Posterior vena cava (tissue), 2 donors: Measurements from ENCODE around the gene ERC1. TPM values are rescaled to one million over a fixed set of nuclear protein-coding genes. Genes with fewer than 3 reads are reported as not detected.
"Not testable (repeated sequence)": the region's sequence is repeated elsewhere in the genome, so short reads cannot be mapped to it uniquely, and the experiment has no call there.

ENCODE experiments used
- DNase-seq: peaks from one replicate; pipeline ENCODE4 v3.0.0-alpha.2; 2020; ENCODE audit warnings: low spot score
- intact Hi-C, 2 donors: fragments of 100-400 bp; cut with DNase I; formaldehyde crosslinking; loops; one replicate each; pipeline versions ENCODE4 v1.14.1 to v1.14.2; 2022 to 2023
- total RNA-seq, 2 donors: library from RNA; stranded (reverse); fragmentation: NEBNext Ultra II Directional; extraction: Animal tissue kit (Norgen Biotek cat#: 25700); gene quantifications; one replicate each; pipeline ENCODE4 v1.2.1, GENCODE V29; 2021
- donor health status: DM: yes; HTN: yes; CAD: no.
- donor health status: DM: yes; HTN: yes; CAD: no.

Gene ERC1
- total RNA-seq, 2 donors from 2014 or later = 84.0 to 92.2 TPM

DNA sequence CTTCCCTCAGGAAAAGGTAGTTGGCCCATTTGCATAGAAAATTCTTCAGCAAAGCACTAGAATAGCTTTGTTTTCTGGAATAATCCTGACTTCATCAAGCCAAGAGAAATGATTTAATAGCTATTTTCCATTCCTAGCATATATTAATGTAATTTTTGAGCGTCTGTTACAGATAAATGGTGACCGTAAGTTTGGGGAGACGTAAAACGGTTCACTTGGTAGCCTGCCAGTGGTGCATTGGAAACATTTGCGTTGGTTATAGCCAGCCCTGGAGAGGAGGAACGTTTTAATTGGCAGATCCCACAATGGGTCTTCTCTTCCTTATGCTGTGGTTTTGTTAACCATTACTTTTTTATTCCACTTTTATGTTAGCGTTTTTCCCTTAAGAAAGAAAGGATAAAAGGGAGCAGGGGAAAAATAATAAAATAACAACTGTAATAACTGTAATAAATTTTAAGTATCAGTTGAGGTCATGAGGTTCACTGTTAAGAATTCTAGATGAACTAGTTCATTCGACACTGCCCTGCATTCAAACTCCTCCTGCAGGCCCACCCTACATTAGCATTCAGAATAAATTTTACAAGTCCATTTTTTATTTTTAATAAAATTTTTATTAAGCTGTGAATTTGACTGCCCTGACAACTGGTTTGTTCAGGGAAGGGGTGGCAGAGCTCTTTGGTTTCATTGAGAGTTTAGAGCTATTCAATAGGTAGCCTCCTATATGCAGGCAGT, 300.7 kb downstream of the ERC1 start:
- no peak for DNase-seq

DNA sequence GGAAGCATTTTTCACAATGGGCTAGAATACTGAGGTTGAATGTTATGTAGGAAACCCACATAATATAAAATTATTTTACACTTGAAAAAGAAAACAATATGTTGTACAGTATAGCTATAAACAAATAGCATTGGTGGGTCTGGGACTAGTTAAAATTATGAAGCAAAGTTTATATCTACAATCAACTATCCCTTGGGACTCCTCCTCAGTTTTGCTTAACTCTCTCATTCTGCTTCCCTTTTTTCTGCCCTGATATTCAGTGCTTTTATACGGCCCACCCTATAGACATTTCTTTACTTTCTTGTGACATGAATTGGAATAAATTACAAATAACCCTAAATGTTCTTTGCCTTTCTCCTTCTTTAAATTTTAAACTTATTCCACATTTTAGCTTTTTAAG, 302.9 kb downstream of the ERC1 start:
- intact Hi-C loops = no loop called here

More for the DNA sequence above, 300.7 kb downstream of the ERC1 start:
- intact Hi-C loops = no loop called here

DNA sequence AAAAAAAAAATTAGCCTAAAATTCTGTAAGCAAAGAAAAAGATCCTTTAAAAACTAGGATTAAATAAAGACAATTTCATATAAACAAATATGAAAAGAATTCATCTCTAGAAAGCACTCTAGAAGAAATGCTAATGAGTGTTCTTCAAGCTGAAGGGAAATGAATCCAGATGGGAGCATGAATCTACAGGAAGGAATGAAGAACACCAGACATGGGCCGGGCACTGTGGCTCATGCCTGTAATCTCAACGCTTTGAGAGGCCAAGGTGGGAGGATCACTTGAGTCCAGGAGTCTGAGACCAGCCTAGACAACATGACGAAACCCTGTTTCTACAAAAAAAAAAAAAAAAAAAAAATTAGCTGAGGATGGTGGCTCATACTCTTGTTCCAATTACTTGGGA, 306.2 kb downstream of the ERC1 start:
- intact Hi-C loops = no loop called here
- DNase-seq = no peak

More for the DNA sequence above, 302.9 kb downstream of the ERC1 start:
- no peak for DNase-seq

DNA sequence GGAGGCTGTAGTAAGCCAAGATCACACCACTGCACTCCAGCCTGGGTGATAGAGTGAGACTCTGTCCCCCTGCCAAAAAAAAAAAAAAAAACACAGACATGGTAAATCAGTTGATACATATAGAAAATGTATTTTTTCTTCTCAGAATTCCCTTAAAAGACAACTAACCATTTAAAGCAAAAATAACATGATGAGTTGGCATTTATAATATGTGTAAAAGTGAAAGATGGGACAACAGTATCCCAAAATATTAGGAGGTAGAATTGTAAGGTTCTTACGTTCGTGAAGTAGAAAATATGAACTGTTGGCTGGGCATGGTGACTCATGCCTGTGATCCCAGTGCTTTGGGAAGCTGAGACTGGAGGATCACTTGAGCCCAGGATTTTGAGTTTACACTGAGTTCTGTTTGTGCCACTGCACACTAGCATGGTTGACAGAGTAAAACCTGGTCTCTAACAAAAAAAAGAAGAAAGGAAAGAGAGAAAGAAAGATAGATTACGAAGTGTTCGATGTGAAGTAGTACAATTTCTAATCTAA, 306.7 kb downstream of the ERC1 start:
- no peak for DNase-seq
- intact Hi-C loops = no loop called here

DNA sequence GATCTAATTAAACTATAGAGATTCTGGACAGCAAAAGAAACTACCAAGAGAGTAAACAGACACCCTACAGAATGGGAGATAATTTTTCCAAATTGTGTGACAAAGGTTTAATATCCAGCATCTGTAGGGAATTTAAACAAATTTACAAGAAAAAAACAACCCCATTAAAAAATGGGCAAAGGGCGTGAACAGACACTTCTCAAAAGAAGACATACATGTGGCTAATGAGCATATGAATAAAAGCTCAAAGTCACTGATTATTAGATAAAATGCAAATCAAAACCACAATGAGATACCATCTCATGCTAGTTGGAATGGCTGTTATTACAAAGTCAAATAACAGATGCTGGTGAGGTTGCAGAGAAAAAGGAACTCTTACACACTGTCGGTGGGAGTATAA, 309.4 kb downstream of the ERC1 start:
- DNase-seq = no peak
- intact Hi-C loops = no loop called here

DNA sequence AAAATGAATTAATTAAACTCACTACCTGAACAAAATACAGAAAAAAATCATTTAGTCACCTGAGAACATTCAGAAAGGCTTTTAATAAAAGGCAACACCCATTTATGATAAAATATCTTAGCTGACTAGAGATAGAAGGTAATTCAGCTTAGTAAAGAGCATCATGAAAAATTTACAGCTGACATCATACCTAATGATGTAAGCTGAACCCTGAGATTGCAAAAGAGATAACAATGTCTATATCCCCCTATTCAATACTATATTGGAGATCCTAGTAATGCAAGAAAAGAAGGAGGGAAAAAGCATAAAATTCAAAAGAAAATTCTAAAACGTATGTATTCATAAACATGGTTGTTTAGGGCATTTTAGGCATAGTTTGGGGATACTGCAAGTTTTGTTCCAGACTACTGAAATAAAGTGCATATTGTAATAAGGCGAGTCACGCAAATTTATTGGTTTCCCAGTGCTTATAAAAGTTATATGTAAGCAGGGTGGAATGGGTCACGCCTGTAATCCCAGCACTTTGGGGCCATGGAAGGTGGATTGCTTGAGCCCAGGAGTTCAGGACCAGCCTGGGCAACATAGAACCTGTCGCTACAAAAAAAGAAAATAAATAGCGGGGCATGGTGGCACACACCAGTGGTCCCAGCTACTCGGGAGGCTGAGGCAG, 311.3 kb downstream of the ERC1 start:
- intact Hi-C loops = no loop called here
- no peak for DNase-seq

DNA sequence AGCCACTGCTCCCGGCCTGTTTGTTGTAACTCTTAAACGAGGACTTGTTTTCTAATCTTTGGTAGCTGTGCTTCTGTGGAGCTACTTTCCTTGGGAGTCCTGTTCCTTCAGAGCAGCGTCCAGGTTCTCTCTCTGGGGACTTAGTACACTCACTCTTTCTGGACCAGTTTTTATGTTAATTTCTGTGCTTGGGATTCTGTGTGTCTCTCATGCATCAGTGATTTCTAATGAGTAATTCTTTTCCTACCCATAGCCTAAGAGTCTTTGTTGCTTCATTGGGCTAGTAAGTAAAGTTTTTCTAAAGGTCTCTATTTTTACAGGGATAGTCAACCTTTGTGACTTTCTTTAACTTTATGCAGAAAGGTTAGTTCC, 314.0 kb downstream of the ERC1 start:
- no peak for DNase-seq
- intact Hi-C loops = no loop called here

- no peak for DNase-seq
- intact Hi-C loops = no loop called here
Measured at GRCh38 chr12:1305791-1306500, 314.9 kb downstream of the ERC1 start.

DNA sequence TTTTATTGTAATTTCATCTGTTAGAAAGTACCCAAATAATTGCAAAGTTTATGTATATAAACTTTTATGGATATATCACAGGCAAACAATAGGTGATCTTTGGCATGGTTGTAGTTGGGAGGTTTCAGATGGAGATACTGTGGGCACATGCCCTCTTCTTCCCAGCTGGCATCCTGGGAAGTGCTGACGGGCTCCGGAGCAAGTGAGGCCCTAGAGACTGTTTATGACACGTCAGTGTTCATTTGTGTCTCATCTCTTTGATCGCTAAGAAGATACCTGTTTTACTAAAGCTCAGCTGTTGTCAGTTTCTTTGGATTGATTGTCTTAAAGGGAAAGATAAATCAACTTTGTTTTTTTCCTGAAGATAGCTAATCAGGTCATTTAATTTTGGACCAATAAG, 315.8 kb downstream of the ERC1 start:
- no peak for DNase-seq
- intact Hi-C loops = no loop called here

DNA sequence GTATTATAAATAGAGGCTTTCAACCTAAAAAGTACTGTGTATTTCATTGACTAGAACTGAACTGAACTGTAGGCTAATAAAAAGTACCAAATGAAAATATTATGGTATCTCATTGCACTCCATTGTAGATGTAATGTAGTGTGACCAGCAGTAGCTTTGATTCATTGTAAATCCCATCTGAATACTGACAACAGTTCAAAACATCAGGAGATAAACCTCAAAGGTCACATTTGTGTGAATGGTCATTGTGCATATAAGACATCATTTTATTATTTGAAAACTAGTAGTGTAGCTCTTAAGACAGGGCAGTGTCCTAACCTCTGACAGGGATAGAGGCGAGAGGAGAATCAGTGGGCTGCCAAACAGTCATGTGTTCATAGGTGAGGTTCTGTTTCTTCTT, 316.8 kb downstream of the ERC1 start:
- no peak for DNase-seq
- intact Hi-C loops = no loop called here

GRCh38 chr12:1309613-1310012, 318.6 kb downstream of the ERC1 start:
- intact Hi-C loops = no loop called here
- DNase-seq = no peak

GRCh38 chr12:1310653-1311052, 319.6 kb downstream of the ERC1 start:
- intact Hi-C loops = no loop called here
- no peak for DNase-seq

GRCh38 chr12:1311145-1311544, 320.1 kb downstream of the ERC1 start:
- DNase-seq = no peak
- intact Hi-C loops = no loop called here

- intact Hi-C loops = no loop called here
- DNase-seq = no peak
Measured at GRCh38 chr12:1313906-1314305, 322.9 kb downstream of the ERC1 start.

- DNase-seq = no peak
- intact Hi-C loops = no loop called here
Measured at GRCh38 chr12:1314523-1314922, 323.5 kb downstream of the ERC1 start.

GRCh38 chr12:1316991-1317390, 326.0 kb downstream of the ERC1 start:
- not testable (repeated sequence) for DNase-seq

DNA sequence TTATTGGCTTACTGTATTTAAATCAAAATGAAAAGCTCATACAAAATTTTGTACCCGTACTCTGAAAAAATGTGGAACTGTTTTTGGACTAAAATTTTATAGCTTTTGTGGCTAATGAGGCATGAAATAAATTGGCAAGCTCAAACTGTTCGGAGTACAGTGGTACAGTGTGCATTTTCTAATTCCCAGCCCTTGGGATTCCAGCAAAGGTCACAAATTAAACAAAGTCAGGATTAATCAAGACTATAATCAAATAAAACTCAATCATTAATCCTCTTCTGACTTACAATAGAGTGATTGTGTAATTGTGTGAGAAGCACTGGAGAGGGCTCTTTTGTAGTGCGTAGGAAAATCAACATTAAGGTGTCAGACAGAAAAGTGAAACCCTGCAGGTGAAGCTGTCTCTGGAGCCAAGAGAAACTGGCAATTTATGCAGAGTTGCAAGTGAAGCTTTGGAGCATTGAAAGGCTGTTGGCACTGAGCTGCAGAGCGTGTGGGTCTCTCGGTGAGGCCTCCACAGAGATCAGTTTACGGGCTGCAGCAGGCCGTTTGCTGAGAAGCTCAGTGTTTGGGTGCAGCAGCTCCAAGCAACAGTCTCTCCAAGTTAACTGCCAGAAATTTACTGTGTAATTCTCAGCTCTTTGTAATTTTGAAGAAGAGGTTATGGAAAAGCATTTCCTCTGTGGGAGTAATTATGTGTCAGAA, 327.5 kb downstream of the ERC1 start:
- intact Hi-C loops = no loop called here
- DNase-seq = no peak

More at GRCh38 chr12:1316991-1317390, 326.0 kb downstream of the ERC1 start:
- intact Hi-C loops = not testable (repeated sequence)

GRCh38 chr12:1319212-1319611, 328.2 kb downstream of the ERC1 start:
- intact Hi-C loops = no loop called here
- no peak for DNase-seq

DNA sequence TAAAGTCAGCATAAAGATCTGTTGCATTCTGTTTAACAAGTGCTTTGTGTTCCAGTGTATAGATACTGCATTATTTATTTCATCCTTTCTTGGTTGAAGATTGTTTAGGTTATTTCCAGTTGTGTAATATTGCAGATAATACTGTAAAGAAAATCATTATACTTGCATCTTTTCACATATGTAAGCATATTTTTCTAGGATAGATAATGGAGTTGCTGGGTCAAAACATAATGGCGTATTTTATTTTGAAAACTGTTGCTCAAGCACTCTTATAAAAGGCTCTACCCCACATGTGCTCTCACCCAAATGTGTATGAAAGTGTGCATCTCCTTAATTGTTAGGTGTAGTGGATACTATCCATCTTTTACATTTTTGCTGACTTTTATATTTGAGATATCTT, 329.0 kb downstream of the ERC1 start:
- intact Hi-C loops = no loop called here
- DNase-seq = no peak

GRCh38 chr12:1322821-1323220, 331.8 kb downstream of the ERC1 start:
- intact Hi-C loops = no loop called here
- no peak for DNase-seq
